NCI-H526 treated with DMSO at 0.1 percent for 48 hours (cell line): ENCODE data around the gene CD84.
"Not testable (repeated sequence)": the region's sequence is repeated elsewhere in the genome, so short reads cannot be mapped to it uniquely, and the experiment has no call there.

Experiments used
- DNase-seq: peaks from one replicate; lab custom pipeline; 2025; lab: John Stamatoyannopoulos, UW

CD84 gene

GRCh38 chr1:160579216-160579701, at the start of gene CD84:
Gene CD84 (minus strand): TSS chr1:160579496. CDS start chr1:160579437, 59 bp downstream.
- DNase-seq, result no peak

GRCh38 chr1:160628799-160629263, 49.5 kb upstream of the CD84 start:
- no peak for DNase-seq

- DNase-seq, result not testable (repeated sequence)
Observed at GRCh38 chr1:160627677-160628289, 48.5 kb upstream of the CD84 start.

- no peak for DNase-seq
Observed at GRCh38 chr1:160626509-160627342, 47.4 kb upstream of the CD84 start.

- no peak for DNase-seq
Observed at GRCh38 chr1:160625725-160626498, 46.6 kb upstream of the CD84 start.

GRCh38 chr1:160625321-160625720, 46.0 kb upstream of the CD84 start:
- no peak for DNase-seq

- DNase-seq, result peak; percentile 88
Observed at GRCh38 chr1:160624464-160624863, 45.2 kb upstream of the CD84 start.

GRCh38 chr1:160623862-160624261, 44.6 kb upstream of the CD84 start:
- no peak for DNase-seq

- no peak for DNase-seq
Observed at GRCh38 chr1:160623227-160623633, 43.9 kb upstream of the CD84 start.

GRCh38 chr1:160622501-160623226, 43.4 kb upstream of the CD84 start:
- DNase-seq, result no peak

GRCh38 chr1:160621633-160622413, 42.5 kb upstream of the CD84 start:
- DNase-seq, result no peak

GRCh38 chr1:160620942-160621632, 41.8 kb upstream of the CD84 start:
- DNase-seq, result no peak

GRCh38 chr1:160619742-160620277, 40.5 kb upstream of the CD84 start:
- no peak for DNase-seq

- no peak for DNase-seq
Observed at GRCh38 chr1:160618763-160619274, 39.5 kb upstream of the CD84 start.

GRCh38 chr1:160618327-160618726, 39.0 kb upstream of the CD84 start:
- no peak for DNase-seq

- no peak for DNase-seq
Observed at GRCh38 chr1:160615660-160616059, 36.4 kb upstream of the CD84 start.

- DNase-seq, result no peak
Observed at GRCh38 chr1:160614410-160614809, 35.1 kb upstream of the CD84 start.

GRCh38 chr1:160612613-160613218, 33.4 kb upstream of the CD84 start:
- no peak for DNase-seq

GRCh38 chr1:160610569-160611242, 31.4 kb upstream of the CD84 start:
- no peak for DNase-seq
